Myocyte (in vitro differentiated cells): ENCODE results near the gene THRB. TPM values are rescaled to one million over a fixed set of nuclear protein-coding genes. Genes with fewer than 3 reads are reported as not detected.

Experiments used
- DNase-seq: peaks from one replicate; pipeline ENCODE4 v3.0.0-alpha.2; 2012; ENCODE audit warnings: low read depth
- total RNA-seq: library from RNA; depleted of rRNA; stranded (reverse); fragments of >200 nt; gene quantifications from 2 replicates; pipeline ENCODE4 v1.2.3, GENCODE V29; 2014

Gene THRB
- total RNA-seq, 1 donor from 2014 or later, result 5.1 TPM

GRCh38 chr3:24191801-24192403 lies 302.7 kb downstream of the THRB start:
- DNase-seq, result no peak

- no peak for DNase-seq
Observed at GRCh38 chr3:24190256-24190655, 304.4 kb downstream of the THRB start.

GRCh38 chr3:24185738-24186384 lies 308.8 kb downstream of the THRB start:
- DNase-seq, result peak; percentile 68

GRCh38 chr3:24184528-24185176 lies 310.0 kb downstream of the THRB start:
- DNase-seq, result no peak

GRCh38 chr3:24182756-24183155 lies 311.9 kb downstream of the THRB start:
- no peak for DNase-seq

- DNase-seq, result no peak
Observed at GRCh38 chr3:24181256-24181655, 313.4 kb downstream of the THRB start.

- no peak for DNase-seq
Observed at GRCh38 chr3:24180616-24181015, 314.0 kb downstream of the THRB start.

GRCh38 chr3:24177201-24177600 lies 317.4 kb downstream of the THRB start:
- no peak for DNase-seq

GRCh38 chr3:24174614-24175013 lies 320.0 kb downstream of the THRB start:
- DNase-seq, result no peak

- DNase-seq, result no peak
Observed at GRCh38 chr3:24168977-24169376, 325.7 kb downstream of the THRB start.

- no peak for DNase-seq
Observed at GRCh38 chr3:24167429-24167828, 327.2 kb downstream of the THRB start.

GRCh38 chr3:24166515-24166914 lies 328.1 kb downstream of the THRB start:
- DNase-seq, result no peak

- no peak for DNase-seq
Observed at GRCh38 chr3:24165603-24165982, 329.1 kb downstream of the THRB start.

GRCh38 chr3:24164967-24165602 lies 329.6 kb downstream of the THRB start:
- no peak for DNase-seq

GRCh38 chr3:24162929-24163328 lies 331.7 kb downstream of the THRB start:
- no peak for DNase-seq

- DNase-seq, result no peak
Observed at GRCh38 chr3:24161841-24162240, 332.8 kb downstream of the THRB start.

GRCh38 chr3:24160424-24161095 lies 334.1 kb downstream of the THRB start:
- peak; percentile 74 for DNase-seq

- no peak for DNase-seq
Observed at GRCh38 chr3:24158761-24159454, 335.7 kb downstream of the THRB start.

- DNase-seq, result no peak
Observed at GRCh38 chr3:24157106-24157505, 337.5 kb downstream of the THRB start.

GRCh38 chr3:24156466-24156865 lies 338.2 kb downstream of the THRB start:
- peak; percentile 95 for DNase-seq

- DNase-seq, result no peak
Observed at GRCh38 chr3:24155276-24155675, 339.4 kb downstream of the THRB start.
